RWPE2 (cell line): ENCODE results near the gene ZBTB7C.

Source experiments
- ATAC-seq: fragments of 200-7000 bp; cut with Tn5 transposase; 3 replicates; pipeline ENCODE4 v1.9.1; 2021; ENCODE audit warnings: low read depth
- DNase-seq: peaks from one replicate; pipeline ENCODE4 v3.0.0-alpha.2; 2020; ENCODE audit warnings: low spot score
- H3K27ac ChIP-seq: fragments of 450-650 bp; 2 replicates; pipeline ENCODE4 v1.5.1; 2017; ENCODE audit warnings: mild to moderate bottlenecking; ENCODE audit not compliant: poor library complexity, severe bottlenecking
- H3K27me3 ChIP-seq: fragments of 250-450 bp; sonication (Bioruptor Pico); 2 replicates; pipeline ENCODE4 v1.5.1; 2021; ENCODE audit warnings: mild to moderate bottlenecking, moderate library complexity; ENCODE audit not compliant: insufficient read depth, poor library complexity, severe bottlenecking
- H3K36me3 ChIP-seq: fragments of 250-450 bp; sonication (Bioruptor Pico); 2 replicates; pipeline ENCODE4 v1.5.1; 2020; ENCODE audit warnings: low read depth, mild to moderate bottlenecking, moderate library complexity
- H3K4me1 ChIP-seq: fragments of 250-450 bp; sonication (Bioruptor Pico); 2 replicates; pipeline ENCODE4 v1.5.1; 2021; ENCODE audit warnings: mild to moderate bottlenecking, moderate library complexity; ENCODE audit not compliant: insufficient read depth, poor library complexity, severe bottlenecking
- H3K4me3 ChIP-seq: fragments of 250-450 bp; sonication (Bioruptor Pico); 2 replicates; pipeline ENCODE4 v1.5.1; 2021; ENCODE audit warnings: mild to moderate bottlenecking, moderate library complexity; ENCODE audit not compliant: severe bottlenecking
- H3K9me3 ChIP-seq: fragments of 250-450 bp; sonication (Bioruptor Pico); 2 replicates; pipeline ENCODE4 v1.5.1; 2021; ENCODE audit warnings: mild to moderate bottlenecking, moderate library complexity; ENCODE audit not compliant: severe bottlenecking
- CTCF ChIP-seq: fragments of 450-650 bp; IDR thresholded peaks from one replicate; pipeline ENCODE4 v1.5.1; 2017; ENCODE audit warnings: mild to moderate bottlenecking, moderate library complexity; ENCODE audit not compliant: poor library complexity, severe bottlenecking

The ZBTB7C gene

GRCh38 chr18:48227206-48227605 is 182.0 kb downstream of the ZBTB7C start:
- peak overlapping the region; percentile 38 for H3K27ac ChIP-seq
- peak; percentile 92 for ATAC-seq
- no peak for TF ChIP-seq CTCF
- peaks cover 19% of the 10 kb centered on the region for H3K4me1 ChIP-seq
- no peak for DNase-seq
- no peaks in the 10 kb centered on the region for H3K36me3 ChIP-seq
- H3K9me3 ChIP-seq = no peaks in the 10 kb centered on the region
- no peak overlapping the region for H3K4me3 ChIP-seq
- H3K27me3 ChIP-seq = peaks cover 2% of the 10 kb centered on the region

GRCh38 chr18:48226401-48226800 is 182.8 kb downstream of the ZBTB7C start:
- no peak overlapping the region for H3K27ac ChIP-seq
- no peak overlapping the region for H3K4me3 ChIP-seq
- DNase-seq = no peak
- no peak for TF ChIP-seq CTCF
- H3K27me3 ChIP-seq = peaks cover 2% of the 10 kb centered on the region
- H3K9me3 ChIP-seq = no peaks in the 10 kb centered on the region
- no peaks in the 10 kb centered on the region for H3K36me3 ChIP-seq
- no peak for ATAC-seq
- peaks cover 23% of the 10 kb centered on the region for H3K4me1 ChIP-seq

- Histone ChIP-seq H3K9me3 (no peaks in the 10 kb centered on the region), H3K4me3 (no peak overlapping the region), H3K4me1 (peaks cover 8% of the 10 kb centered on the region), H3K27ac (no peak overlapping the region), H3K27me3 (no peaks in the 10 kb centered on the region), H3K36me3 (no peaks in the 10 kb centered on the region)
- ATAC-seq (peak; percentile 96), DNase-seq (peak; percentile 84)
- TF ChIP-seq CTCF = no peak
Observed at GRCh38 chr18:48222118-48222517, 187.1 kb downstream of the ZBTB7C start.

GRCh38 chr18:48219810-48220499 is 189.2 kb downstream of the ZBTB7C start:
- Histone ChIP-seq H3K27ac (no peak overlapping the region), H3K4me1 (peaks cover 8% of the 10 kb centered on the region), H3K9me3 (no peaks in the 10 kb centered on the region), H3K4me3 (no peak overlapping the region), H3K27me3 (no peaks in the 10 kb centered on the region), H3K36me3 (no peaks in the 10 kb centered on the region)
- no peak for ATAC-seq
- DNase-seq = no peak
- TF ChIP-seq CTCF = no peak

GRCh38 chr18:48219037-48219809 is 190.0 kb downstream of the ZBTB7C start:
- DNase-seq = no peak
- no peak for TF ChIP-seq CTCF
- Histone ChIP-seq H3K4me1 (peaks cover 8% of the 10 kb centered on the region), H3K27me3 (no peaks in the 10 kb centered on the region), H3K27ac (no peak overlapping the region), H3K4me3 (no peak overlapping the region), H3K9me3 (no peaks in the 10 kb centered on the region), H3K36me3 (no peaks in the 10 kb centered on the region)
- ATAC-seq = no peak
